Measurements from ENCODE around the gene TMEM132E. TPM values are rescaled to one million over a fixed set of nuclear protein-coding genes. Genes with fewer than 3 reads are reported as not detected.

TMEM132E gene
- total and polyA plus RNA-seq, 2 of the 4 experiments (the other 2 are of a cell fraction) = not detected

DNA sequence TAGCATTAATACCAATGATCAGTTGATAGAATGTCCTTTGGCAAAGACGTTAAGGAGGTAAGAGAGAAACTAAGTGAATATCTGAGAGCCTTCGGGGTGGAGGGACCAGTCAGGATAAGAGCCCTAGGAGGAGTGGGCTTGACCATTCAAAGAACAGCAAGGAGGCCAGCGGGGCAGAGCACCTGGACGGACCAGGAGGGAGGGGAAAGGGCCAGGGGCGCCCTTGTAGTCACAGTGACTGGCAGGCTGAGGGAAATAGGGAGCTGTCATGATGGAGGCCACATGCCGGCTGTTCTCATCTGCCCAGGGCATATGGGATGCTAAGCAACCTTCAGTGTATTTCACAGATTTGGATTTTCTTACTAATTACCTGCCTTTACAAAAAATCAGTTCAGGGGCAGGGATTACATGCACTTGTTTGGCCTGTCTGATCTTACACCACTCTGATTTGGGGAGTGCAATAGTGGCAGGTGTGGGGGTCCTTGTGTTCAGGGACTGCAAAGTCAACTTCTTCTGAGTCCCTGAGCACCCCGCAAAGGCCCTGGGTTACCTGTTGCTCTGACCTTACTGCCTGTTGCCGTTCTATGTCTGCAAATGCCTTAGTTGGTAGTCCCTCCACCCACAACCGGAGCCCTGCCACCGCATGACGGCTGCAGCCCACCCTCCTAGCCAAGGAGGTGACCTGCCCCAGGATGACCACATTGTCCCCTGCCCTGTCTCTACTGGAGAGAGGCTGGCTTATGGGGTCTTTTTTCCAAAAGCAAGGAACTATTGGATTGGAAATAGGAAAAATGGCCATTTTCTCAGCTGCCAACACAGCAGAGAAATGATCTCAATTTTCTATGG, 10.0 kb downstream of the TMEM132E start:
- H2AK5ac ChIP-seq (ENCODE audit: low read depth, low read length) = no peak overlapping the region
- dilution Hi-C loops (cut with HindIII; ENCODE audit: low sequenced_read_pairs, unreplicated experiment) = no loop called here
- H3K27me3 ChIP-seq (ENCODE audit: control insufficient read depth, insufficient read depth, low read length) = peaks cover 16% of the 10 kb centered on the region
- ChIA-PET POLR2A (ENCODE audit: unreplicated experiment) (no interaction called here), CTCF (interaction anchor here (0.5 kb wide), 1 partner anchor 822 kb away, joined by 3 read pairs; no protein-coding TSS in a partner anchor)
- TF ChIP-seq SMC3 (IDR thresholded peaks at IDR 0.05; ENCODE audit: low read depth, low read length) (no peak), MXI1 (IDR thresholded peaks at IDR 0.05; ENCODE audit: borderline replicate concordance, low read depth, low read length) (no peak), POLR2A (IDR thresholded peaks at IDR 0.05; ENCODE audit: low read depth, low read length) (no peak), NFE2L2 (IDR thresholded peaks at IDR 0.05; ENCODE audit: low read depth, low read length) (no peak), CHD1 (IDR thresholded peaks at IDR 0.05; ENCODE audit: low read depth, low read length) (no peak), BHLHE40 (IDR thresholded peaks at IDR 0.05; ENCODE audit: low read depth, low read length) (no peak), MAZ (IDR thresholded peaks at IDR 0.05; ENCODE audit: borderline replicate concordance, low read depth, low read length) (no peak), RAD21 (IDR thresholded peaks at IDR 0.05; ENCODE audit: low read length) (no peak)
- TF ChIP-seq, protein P1, sequence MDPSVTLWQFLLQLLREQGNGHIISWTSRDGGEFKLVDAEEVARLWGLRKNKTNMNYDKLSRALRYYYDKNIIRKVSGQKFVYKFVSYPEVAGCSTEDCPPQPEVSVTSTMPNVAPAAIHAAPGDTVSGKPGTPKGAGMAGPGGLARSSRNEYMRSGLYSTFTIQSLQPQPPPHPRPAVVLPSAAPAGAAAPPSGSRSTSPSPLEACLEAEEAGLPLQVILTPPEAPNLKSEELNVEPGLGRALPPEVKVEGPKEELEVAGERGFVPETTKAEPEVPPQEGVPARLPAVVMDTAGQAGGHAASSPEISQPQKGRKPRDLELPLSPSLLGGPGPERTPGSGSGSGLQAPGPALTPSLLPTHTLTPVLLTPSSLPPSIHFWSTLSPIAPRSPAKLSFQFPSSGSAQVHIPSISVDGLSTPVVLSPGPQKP (IDR thresholded peaks at IDR 0.05; ENCODE audit: borderline replicate concordance, low read depth, low read length) = no peak
- TF ChIP-seq, protein P2, sequence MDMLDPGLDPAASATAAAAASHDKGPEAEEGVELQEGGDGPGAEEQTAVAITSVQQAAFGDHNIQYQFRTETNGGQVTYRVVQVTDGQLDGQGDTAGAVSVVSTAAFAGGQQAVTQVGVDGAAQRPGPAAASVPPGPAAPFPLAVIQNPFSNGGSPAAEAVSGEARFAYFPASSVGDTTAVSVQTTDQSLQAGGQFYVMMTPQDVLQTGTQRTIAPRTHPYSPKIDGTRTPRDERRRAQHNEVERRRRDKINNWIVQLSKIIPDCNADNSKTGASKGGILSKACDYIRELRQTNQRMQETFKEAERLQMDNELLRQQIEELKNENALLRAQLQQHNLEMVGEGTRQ (IDR thresholded peaks at IDR 0.05; ENCODE audit: low read depth, low read length) = no peak
- TF ChIP-seq, protein P3, sequence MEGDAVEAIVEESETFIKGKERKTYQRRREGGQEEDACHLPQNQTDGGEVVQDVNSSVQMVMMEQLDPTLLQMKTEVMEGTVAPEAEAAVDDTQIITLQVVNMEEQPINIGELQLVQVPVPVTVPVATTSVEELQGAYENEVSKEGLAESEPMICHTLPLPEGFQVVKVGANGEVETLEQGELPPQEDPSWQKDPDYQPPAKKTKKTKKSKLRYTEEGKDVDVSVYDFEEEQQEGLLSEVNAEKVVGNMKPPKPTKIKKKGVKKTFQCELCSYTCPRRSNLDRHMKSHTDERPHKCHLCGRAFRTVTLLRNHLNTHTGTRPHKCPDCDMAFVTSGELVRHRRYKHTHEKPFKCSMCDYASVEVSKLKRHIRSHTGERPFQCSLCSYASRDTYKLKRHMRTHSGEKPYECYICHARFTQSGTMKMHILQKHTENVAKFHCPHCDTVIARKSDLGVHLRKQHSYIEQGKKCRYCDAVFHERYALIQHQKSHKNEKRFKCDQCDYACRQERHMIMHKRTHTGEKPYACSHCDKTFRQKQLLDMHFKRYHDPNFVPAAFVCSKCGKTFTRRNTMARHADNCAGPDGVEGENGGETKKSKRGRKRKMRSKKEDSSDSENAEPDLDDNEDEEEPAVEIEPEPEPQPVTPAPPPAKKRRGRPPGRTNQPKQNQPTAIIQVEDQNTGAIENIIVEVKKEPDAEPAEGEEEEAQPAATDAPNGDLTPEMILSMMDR (conservative IDR thresholded peaks at IDR 0.05; ENCODE audit: low read depth, low read length) = no peak
- H3K36me3 ChIP-seq (ENCODE audit: control insufficient read depth, insufficient read depth, low read length) = no peaks in the 10 kb centered on the region
- DNase-seq (no peak), ATAC-seq (ENCODE audit: low read depth) (no peak)
- H2BK5ac ChIP-seq (ENCODE audit: low read depth, low read length, poor library complexity, severe bottlenecking) = no peak overlapping the region
- no peak overlapping the region for H3K4me3 ChIP-seq (ENCODE audit: insufficient read depth, low read depth, low read length)
- H3K9me3 ChIP-seq (ENCODE audit: control insufficient read depth, insufficient read depth, low read length) = no peaks in the 10 kb centered on the region
- no peak overlapping the region for H2BK20ac ChIP-seq (ENCODE audit: low read depth, low read length)
- H3K18ac ChIP-seq (ENCODE audit: low read depth, low read length) = no peak overlapping the region
- H3K23ac ChIP-seq (ENCODE audit: low read depth, low read length) = no peak overlapping the region
- no peak overlapping the region for H3K4ac ChIP-seq (ENCODE audit: low read depth, low read length)
- no peak overlapping the region for H3K14ac ChIP-seq (replicated peaks; ENCODE audit: low read depth, low read length)
- H4K20me1 ChIP-seq (ENCODE audit: insufficient read depth, low read length) = no peaks in the 10 kb centered on the region
- no peak overlapping the region for H3K27ac ChIP-seq (ENCODE audit: insufficient read depth, low read length)
- WGBS, 2 experiments (ENCODE audit: extremely low coverage in 2 of 2, insufficient read length in 1 of 2) = 33% methylated on average over 8 of the region's 11 CpGs; no CpG with 5 or more reads in 1 of the 2 experiments
- H2BK120ac ChIP-seq (ENCODE audit: low read depth, low read length) = no peak overlapping the region
- no peak overlapping the region for H4K5ac ChIP-seq (ENCODE audit: low read depth, low read length)
- no peaks in the 10 kb centered on the region for H3K9me1 ChIP-seq (ENCODE audit: insufficient read depth, low read length)
- intact Hi-C loops (cut with micrococcal nuclease) = no loop called here
- no peak overlapping the region for H4K8ac ChIP-seq (ENCODE audit: low read depth in 2 of 2, low read length in 2 of 2)
- H3K56ac ChIP-seq (ENCODE audit: extremely low read depth, insufficient read depth, low read length) = no peak overlapping the region
- no peak overlapping the region for H4K91ac ChIP-seq (ENCODE audit: insufficient read depth, low read depth, low read length)
- no peak overlapping the region for H2AFZ ChIP-seq (replicated peaks; ENCODE audit: low read length, poor library complexity)
- BruUV-seq (replicated peaks) = no TSS peak
- no peak overlapping the region for H3K9ac ChIP-seq (ENCODE audit: low read depth, low read length)
- H3K4me2 ChIP-seq (ENCODE audit: low read depth, low read length) = no peak overlapping the region
- no peaks in the 10 kb centered on the region for H3K4me1 ChIP-seq (ENCODE audit: control insufficient read depth, insufficient read depth, low read length)
- no peak overlapping the region for H2AK9ac ChIP-seq (replicated peaks; ENCODE audit: low read depth, low read length, poor library complexity)
- no peaks in the 10 kb centered on the region for H3K79me1 ChIP-seq (ENCODE audit: low read depth in 1 of 2, low read length in 2 of 2)
- in situ Hi-C loops (cut with MboI; ENCODE audit: low sequenced_read_pairs) = no loop called here
- no peak overlapping the region for H2BK15ac ChIP-seq (ENCODE audit: low read depth, low read length)

All from IMR-90 (cell line).